ENCODE results near the gene NBAS. TPM values are rescaled to one million over a fixed set of nuclear protein-coding genes. Genes with fewer than 3 reads are reported as not detected.

NBAS gene
- total and polyA plus RNA-seq, 2 of the 13 experiments (the other 11 are each of a cell fraction or from before 2014, with no cell fraction given) = 33.6 to 58.7 TPM

- intact Hi-C loops (cut with micrococcal nuclease; ENCODE audit: unreplicated experiment) = loop anchor here (5.0 kb wide), 1 partner anchor 58 kb away; no protein-coding TSS in a partner anchor
- in situ Hi-C loops (cut with HindIII; ENCODE audit: extremely low pct_ligation_motif_present, low pct_unique_long_range_greater_than_20kb) = no loop called here
- BruUV-seq (replicated peaks) = no TSS peak
- Histone ChIP-seq H3K27ac (ENCODE audit: extremely low read length, insufficient read depth, low read length) (peak overlapping the region; percentile 51), H4K20me1 (ENCODE audit: insufficient read depth, low read length) (no peaks in the 10 kb centered on the region), H2AFZ (ENCODE audit: low read length) (no peak overlapping the region), H3K79me2 (ENCODE audit: insufficient read depth, low read length) (no peaks in the 10 kb centered on the region), H3K4me1 (ENCODE audit: insufficient read depth, low read length) (peaks cover 46% of the 10 kb centered on the region), H3K4me3 (replicated peaks in 1 of 3; ENCODE audit: insufficient read depth in 1 of 3, low read depth in 2 of 3, low read length in 3 of 3) (no peak overlapping the region), H3K27me3 (ENCODE audit: control insufficient read depth in 1 of 2, insufficient read depth in 2 of 2, low read length in 2 of 2) (no peaks in the 10 kb centered on the region), H3K4me2 (ENCODE audit: low read depth, low read length) (peak overlapping the region; percentile 14), H3K9me3 (ENCODE audit: low read length) (no peaks in the 10 kb centered on the region), H3K36me3 (replicated peaks in 1 of 2; ENCODE audit: control insufficient read depth in 1 of 2, insufficient read depth in 2 of 2, low read length in 2 of 2) (peaks cover 0 to 8% of the 10 kb centered on the region in 2 experiments; a peak in 1 of 5 replicates), H3K9ac (ENCODE audit: insufficient read depth, low read depth, low read length) (no peak overlapping the region)
- 91% methylated on average over 2 of the region's 2 CpGs for WGBS (ENCODE audit: low lambda C conversion rate)
- ChIA-PET POLR2A (no interaction called here), CTCF (ENCODE audit: low intra/inter-chr PET ratio, low total read pairs) (no interaction called here)
- ATAC-seq (peak; percentile 74), DNase-seq (ENCODE audit: low spot score) (peak; percentile 49), FAIRE-seq (no peak)
- TF ChIP-seq MTF1 (CRISPR knock-in tag; IDR thresholded peaks at IDR 0.05) (no peak), ZSCAN30 (CRISPR knock-in tag; IDR thresholded peaks at IDR 0.05) (no peak), PCBP1 (IDR thresholded peaks at IDR 0.05; ENCODE audit: borderline replicate concordance, low read depth, low read length) (no peak), FOXK1 (CRISPR knock-in tag; IDR thresholded peaks at IDR 0.05; ENCODE audit: borderline replicate concordance, low read depth) (peak; percentile 31; the same call in 1 of the 2 replicates), FOXP1 (IDR thresholded peaks at IDR 0.05) (no peak), FOXP1 (CRISPR knock-in tag; IDR thresholded peaks at IDR 0.05) (peak; percentile 60), ATF4 (CRISPR knock-in tag; IDR thresholded peaks at IDR 0.05) (no peak), REL (CRISPR knock-in tag; conservative IDR thresholded peaks at IDR 0.05) (no peak), MYC (CRISPR knock-in tag; IDR thresholded peaks at IDR 0.05; ENCODE audit: borderline replicate concordance) (no peak), ZBTB38 (CRISPR knock-in tag; IDR thresholded peaks at IDR 0.05) (no peak), ZNF33A (CRISPR knock-in tag; IDR thresholded peaks at IDR 0.05; ENCODE audit: borderline replicate concordance) (no peak), LCORL (IDR thresholded peaks at IDR 0.05) (no peak), LCORL (CRISPR knock-in tag; IDR thresholded peaks at IDR 0.05) (peak; percentile 35; the same call in 1 of the 2 replicates), FIP1L1 (IDR thresholded peaks at IDR 0.05; ENCODE audit: borderline replicate concordance, insufficient read depth, low read depth, low read length) (no peak), ZNF496 (CRISPR knock-in tag; IDR thresholded peaks at IDR 0.05; ENCODE audit: insufficient replicate concordance) (no peak), ZNF547 (CRISPR knock-in tag; IDR thresholded peaks at IDR 0.05) (no peak), SOX5 (CRISPR knock-in tag; IDR thresholded peaks at IDR 0.05; ENCODE audit: borderline replicate concordance) (peak; percentile 44; the same call in 1 of the 2 replicates), FOXO1 (CRISPR knock-in tag; IDR thresholded peaks at IDR 0.05) (no peak), RAD21 (CRISPR knock-in tag; IDR thresholded peaks at IDR 0.05) (no peak), MEIS2 (CRISPR knock-in tag; IDR thresholded peaks at IDR 0.05) (no peak), KDM6A (CRISPR knock-in tag; IDR thresholded peaks at IDR 0.05; ENCODE audit: low read depth) (peak; percentile 18; the same call in 1 of the 2 replicates), SOX6 (IDR thresholded peaks at IDR 0.05) (no peak), SOX6 (CRISPR knock-in tag; IDR thresholded peaks at IDR 0.05) (0 out of 2 replicates have a peak, but pooled peaks have one; percentile 26)
- TF ChIP-seq, protein P1, sequence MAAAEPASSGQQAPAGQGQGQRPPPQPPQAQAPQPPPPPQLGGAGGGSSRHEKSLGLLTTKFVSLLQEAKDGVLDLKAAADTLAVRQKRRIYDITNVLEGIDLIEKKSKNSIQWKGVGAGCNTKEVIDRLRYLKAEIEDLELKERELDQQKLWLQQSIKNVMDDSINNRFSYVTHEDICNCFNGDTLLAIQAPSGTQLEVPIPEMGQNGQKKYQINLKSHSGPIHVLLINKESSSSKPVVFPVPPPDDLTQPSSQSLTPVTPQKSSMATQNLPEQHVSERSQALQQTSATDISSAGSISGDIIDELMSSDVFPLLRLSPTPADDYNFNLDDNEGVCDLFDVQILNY (CRISPR knock-in tag; conservative IDR thresholded peaks at IDR 0.05) = no peak
- TF ChIP-seq, protein P2, sequence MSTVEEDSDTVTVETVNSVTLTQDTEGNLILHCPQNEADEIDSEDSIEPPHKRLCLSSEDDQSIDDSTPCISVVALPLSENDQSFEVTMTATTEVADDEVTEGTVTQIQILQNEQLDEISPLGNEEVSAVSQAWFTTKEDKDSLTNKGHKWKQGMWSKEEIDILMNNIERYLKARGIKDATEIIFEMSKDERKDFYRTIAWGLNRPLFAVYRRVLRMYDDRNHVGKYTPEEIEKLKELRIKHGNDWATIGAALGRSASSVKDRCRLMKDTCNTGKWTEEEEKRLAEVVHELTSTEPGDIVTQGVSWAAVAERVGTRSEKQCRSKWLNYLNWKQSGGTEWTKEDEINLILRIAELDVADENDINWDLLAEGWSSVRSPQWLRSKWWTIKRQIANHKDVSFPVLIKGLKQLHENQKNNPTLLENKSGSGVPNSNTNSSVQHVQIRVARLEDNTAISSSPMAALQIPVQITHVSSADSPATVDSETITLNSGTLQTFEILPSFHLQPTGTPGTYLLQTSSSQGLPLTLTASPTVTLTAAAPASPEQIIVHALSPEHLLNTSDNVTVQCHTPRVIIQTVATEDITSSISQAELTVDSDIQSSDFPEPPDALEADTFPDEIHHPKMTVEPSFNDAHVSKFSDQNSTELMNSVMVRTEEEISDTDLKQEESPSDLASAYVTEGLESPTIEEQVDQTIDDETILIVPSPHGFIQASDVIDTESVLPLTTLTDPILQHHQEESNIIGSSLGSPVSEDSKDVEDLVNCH (CRISPR knock-in tag; IDR thresholded peaks at IDR 0.05) = no peak
These were observed 386.6 kb downstream of the NBAS start for GRCh38 chr2:15174567-15174966.

Data from HepG2 (cell line).